CD14-positive monocyte (primary cell): ENCODE measurements around the gene RAMACL. TPM values are rescaled to one million over a fixed set of nuclear protein-coding genes. Genes with fewer than 3 reads are reported as not detected.

Source experiments
- DNase-seq, 3 donors: peaks; one replicate each; pipeline ENCODE4 v3.0.0-alpha.2; 2011 to 2022
- H2AFZ ChIP-seq: 2 replicates; pipeline ENCODE4 v1.6.0; 2012; ENCODE audit warnings: mild to moderate bottlenecking, low read depth, low read length, inconsistent platforms; ENCODE audit not compliant: insufficient read depth, poor library complexity, severe bottlenecking
- H3K27ac ChIP-seq, 2 donors: 1 replicate in 1 of 2; 2 replicates in 1 of 2; pipeline ENCODE4 v1.5.1; 2012 to 2013; ENCODE audit warnings: low read length in 2 of 2, control low read depth in 1 of 2, inconsistent platforms in 1 of 2, low read depth in 1 of 2, mild to moderate bottlenecking in 1 of 2
- H3K27me3 ChIP-seq, 2 donors: one replicate each; pipeline versions ENCODE4 v1.6.0 to v1.6.1; 2011 to 2013; ENCODE audit warnings: low read length in 2 of 2; ENCODE audit not compliant: control insufficient read depth in 2 of 2, insufficient read depth in 2 of 2
- H3K36me3 ChIP-seq, 2 donors: replicated peaks in 1 of 2; 1 replicate in 1 of 2; 2 replicates in 1 of 2; pipeline versions ENCODE4 v1.5.1 to v1.6.1; 2012 to 2013; ENCODE audit warnings: low read length in 2 of 2, control low read depth in 1 of 2, inconsistent platforms in 1 of 2, mild to moderate bottlenecking in 1 of 2; ENCODE audit not compliant: insufficient read depth in 2 of 2, control insufficient read depth in 1 of 2
- H3K4me1 ChIP-seq, 2 donors: 1 replicate in 1 of 2; 2 replicates in 1 of 2; pipeline versions ENCODE4 v1.5.1 to v1.6.1; 2012 to 2013; ENCODE audit warnings: low read length in 2 of 2, control low read depth in 1 of 2, inconsistent platforms in 1 of 2, mild to moderate bottlenecking in 1 of 2, moderate library complexity in 1 of 2; ENCODE audit not compliant: insufficient read depth in 2 of 2, control insufficient read depth in 1 of 2
- H3K4me2 ChIP-seq: replicated peaks from 2 replicates; pipeline ENCODE3; 2012; ENCODE audit warnings: low read length, moderate library complexity, mild to moderate bottlenecking; ENCODE audit not compliant: poor library complexity, severe bottlenecking; ENCODE audit errors: extremely low read depth
- H3K4me3 ChIP-seq, 3 experiments: fragments of 200-600 bp in 1 of 3; sonication (generic) in 1 of 3; replicated peaks in 1 of 3; 1 replicate in 2 of 3; 2 replicates in 1 of 3; pipeline ENCODE4 v1.5.1; 2011 to 2013; ENCODE audit warnings: low read length in 3 of 3, mild to moderate bottlenecking in 3 of 3, control low read depth in 2 of 3, low read depth in 2 of 3, inconsistent platforms in 1 of 3, moderate library complexity in 1 of 3
- H3K79me2 ChIP-seq: 2 replicates; pipeline ENCODE4 v1.6.0; 2012; ENCODE audit warnings: mild to moderate bottlenecking, control low read depth, inconsistent platforms, low read length, moderate library complexity; ENCODE audit not compliant: insufficient read depth
- H3K9ac ChIP-seq: 2 replicates; pipeline ENCODE4 v1.6.0; 2017; ENCODE audit warnings: low read length, mild to moderate bottlenecking; ENCODE audit not compliant: insufficient read depth, poor library complexity, severe bottlenecking
- H3K9me3 ChIP-seq, 2 donors: replicated peaks in 1 of 2; 1 replicate in 1 of 2; 2 replicates in 1 of 2; pipeline versions ENCODE4 v1.5.1 to v1.6.1; 2012 to 2013; ENCODE audit warnings: low read length in 2 of 2, control low read depth in 1 of 2; ENCODE audit not compliant: control insufficient read depth in 1 of 2, insufficient read depth in 1 of 2
- H4K20me1 ChIP-seq: 2 replicates; pipeline ENCODE4 v1.6.0; 2012; ENCODE audit warnings: mild to moderate bottlenecking, low read length, control low read depth, moderate library complexity; ENCODE audit not compliant: insufficient read depth
- H3K27ac Mint-ChIP-seq, 7 donors: one replicate each; pipeline ENCODE4 v1.8.0; 2020; ENCODE audit warnings: mild to moderate bottlenecking in 7 of 7, mixed read lengths in 7 of 7, moderate library complexity in 6 of 7, inconsistent platforms in 2 of 7
- H3K27me3 Mint-ChIP-seq, 3 donors: one replicate each; pipeline ENCODE4 v1.8.0; 2021 to 2022; ENCODE audit warnings: low read depth in 3 of 3, mild to moderate bottlenecking in 3 of 3, mixed read lengths in 3 of 3, moderate library complexity in 3 of 3, inconsistent platforms in 1 of 3
- H3K36me3 Mint-ChIP-seq, 2 donors: one replicate each; pipeline ENCODE4 v1.8.0; 2020; ENCODE audit warnings: mixed read lengths in 2 of 2, inconsistent platforms in 1 of 2, mild to moderate bottlenecking in 1 of 2
- H3K4me1 Mint-ChIP-seq: one replicate; pipeline ENCODE4 v1.8.0; 2020; ENCODE audit warnings: mild to moderate bottlenecking, mixed read lengths
- H3K4me3 Mint-ChIP-seq, 2 donors: one replicate each; pipeline ENCODE4 v1.8.0; 2020; ENCODE audit warnings: mild to moderate bottlenecking in 2 of 2, mixed read lengths in 2 of 2, moderate library complexity in 1 of 2
- H3K9me3 Mint-ChIP-seq, 7 donors: one replicate each; pipeline ENCODE4 v1.8.0; 2020 to 2022; ENCODE audit warnings: mixed read lengths in 7 of 7, mild to moderate bottlenecking in 6 of 7, moderate library complexity in 6 of 7, inconsistent platforms in 2 of 7
- WGBS: methylation state at CpG from one replicate; pipeline ENCODE4 v1.1.5; 2013; ENCODE audit warnings: missing lambda C conversion rate; ENCODE audit not compliant: insufficient coverage; 5-methylcytosine and 5-hydroxymethylcytosine counted together
- intact Hi-C, 2 donors: fragments of 100-400 bp; cut with micrococcal nuclease; formaldehyde crosslinking; loops; one replicate each; pipeline versions ENCODE4 v1.15.0 to v1.15.1; 2023
- polyA plus RNA-seq, 3 donors: library from polyadenylated mRNA; depleted of rRNA in 1 of 3; unstranded in 2 of 3; stranded (reverse) in 1 of 3; fragments of 300-500 nt in 2 of 3; fragments of >200 nt in 1 of 3; fragmentation: Illumina TruSeq in 2 of 3; gene quantifications; 1 replicate in 2 of 3; 2 replicates in 1 of 3; pipeline ENCODE4 v1.2.3, GENCODE V29; 2012 to 2021
- TF ChIP-seq, protein P1 (sequence below): fragments of 200-600 bp; IDR thresholded peaks from one replicate; pipeline ENCODE4 v1.8.0; 2022; ENCODE audit warnings: antibody characterized with exemption, mild to moderate bottlenecking

Gene RAMACL
- polyA plus RNA-seq, 3 donors: 0.05 to 0.33 (median 0.11) TPM

DNA sequence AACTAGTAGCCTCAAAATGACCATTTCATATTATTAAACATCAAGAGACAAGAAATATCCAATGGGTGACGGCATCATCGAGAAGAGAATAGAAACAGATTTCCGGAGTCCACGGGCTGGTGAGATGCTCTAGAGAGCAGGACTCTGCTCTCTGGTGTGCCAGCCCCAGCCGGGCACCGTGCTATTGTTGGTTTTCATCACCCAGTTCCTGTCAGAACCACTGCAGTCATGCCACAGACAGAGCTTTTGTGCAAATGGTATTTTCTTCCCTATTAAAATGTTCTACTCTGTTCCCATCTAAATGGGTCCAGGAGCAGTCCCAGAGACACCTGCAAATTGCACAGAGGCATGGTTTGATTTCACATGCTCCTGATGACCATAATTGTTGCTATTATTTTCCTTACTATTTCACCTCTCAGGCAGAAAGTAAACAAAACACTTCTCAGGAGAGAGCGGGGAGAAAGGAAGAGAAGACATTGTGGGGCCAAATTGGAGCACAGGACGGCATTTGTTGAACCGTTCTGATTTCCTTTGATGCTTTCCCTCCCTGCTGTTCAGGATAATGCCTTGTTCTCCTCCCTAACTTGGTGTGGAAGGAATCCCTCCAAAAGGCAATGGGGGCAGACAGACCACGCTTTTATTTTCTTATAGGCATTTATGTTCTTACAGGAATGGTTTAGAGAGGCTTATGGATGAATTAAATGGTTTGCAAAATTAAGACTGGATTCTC is 11.4 kb upstream of the RAMACL start:
- Histone ChIP-seq H3K4me2 (no peak overlapping the region), H3K9ac (no peak overlapping the region), H3K4me3 (no peak overlapping the region), H4K20me1 (no peaks in the 10 kb centered on the region), H3K27ac (no peak overlapping the region), H3K27me3 (no peaks in the 10 kb centered on the region), H3K36me3 (no peaks in the 10 kb centered on the region), H3K4me1 (peaks cover 25 to 26% of the 10 kb centered on the region in 2 donors), H3K9me3 (no peaks in the 10 kb centered on the region), H3K79me2 (no peaks in the 10 kb centered on the region), H2AFZ (no peak overlapping the region)
- WGBS: 28% methylated on average over 6 of the region's 10 CpGs
- Mint-ChIP-seq H3K4me3 (peak overlapping the region in 1 of 2 donors; percentile 74), H3K27me3 (peaks cover 3 to 10% (median 3%) of the 10 kb centered on the region in 3 donors), H3K4me1 (peaks cover 28% of the 10 kb centered on the region), H3K36me3 (no peaks in the 10 kb centered on the region), H3K9me3 (no peaks in the 10 kb centered on the region), H3K27ac (peak overlapping the region in 2 of 7 donors; percentile 3 to 65)
- TF ChIP-seq, protein P1, sequence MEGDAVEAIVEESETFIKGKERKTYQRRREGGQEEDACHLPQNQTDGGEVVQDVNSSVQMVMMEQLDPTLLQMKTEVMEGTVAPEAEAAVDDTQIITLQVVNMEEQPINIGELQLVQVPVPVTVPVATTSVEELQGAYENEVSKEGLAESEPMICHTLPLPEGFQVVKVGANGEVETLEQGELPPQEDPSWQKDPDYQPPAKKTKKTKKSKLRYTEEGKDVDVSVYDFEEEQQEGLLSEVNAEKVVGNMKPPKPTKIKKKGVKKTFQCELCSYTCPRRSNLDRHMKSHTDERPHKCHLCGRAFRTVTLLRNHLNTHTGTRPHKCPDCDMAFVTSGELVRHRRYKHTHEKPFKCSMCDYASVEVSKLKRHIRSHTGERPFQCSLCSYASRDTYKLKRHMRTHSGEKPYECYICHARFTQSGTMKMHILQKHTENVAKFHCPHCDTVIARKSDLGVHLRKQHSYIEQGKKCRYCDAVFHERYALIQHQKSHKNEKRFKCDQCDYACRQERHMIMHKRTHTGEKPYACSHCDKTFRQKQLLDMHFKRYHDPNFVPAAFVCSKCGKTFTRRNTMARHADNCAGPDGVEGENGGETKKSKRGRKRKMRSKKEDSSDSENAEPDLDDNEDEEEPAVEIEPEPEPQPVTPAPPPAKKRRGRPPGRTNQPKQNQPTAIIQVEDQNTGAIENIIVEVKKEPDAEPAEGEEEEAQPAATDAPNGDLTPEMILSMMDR: no peak
- intact Hi-C loops: no loop called here
- DNase-seq: no peak

DNA sequence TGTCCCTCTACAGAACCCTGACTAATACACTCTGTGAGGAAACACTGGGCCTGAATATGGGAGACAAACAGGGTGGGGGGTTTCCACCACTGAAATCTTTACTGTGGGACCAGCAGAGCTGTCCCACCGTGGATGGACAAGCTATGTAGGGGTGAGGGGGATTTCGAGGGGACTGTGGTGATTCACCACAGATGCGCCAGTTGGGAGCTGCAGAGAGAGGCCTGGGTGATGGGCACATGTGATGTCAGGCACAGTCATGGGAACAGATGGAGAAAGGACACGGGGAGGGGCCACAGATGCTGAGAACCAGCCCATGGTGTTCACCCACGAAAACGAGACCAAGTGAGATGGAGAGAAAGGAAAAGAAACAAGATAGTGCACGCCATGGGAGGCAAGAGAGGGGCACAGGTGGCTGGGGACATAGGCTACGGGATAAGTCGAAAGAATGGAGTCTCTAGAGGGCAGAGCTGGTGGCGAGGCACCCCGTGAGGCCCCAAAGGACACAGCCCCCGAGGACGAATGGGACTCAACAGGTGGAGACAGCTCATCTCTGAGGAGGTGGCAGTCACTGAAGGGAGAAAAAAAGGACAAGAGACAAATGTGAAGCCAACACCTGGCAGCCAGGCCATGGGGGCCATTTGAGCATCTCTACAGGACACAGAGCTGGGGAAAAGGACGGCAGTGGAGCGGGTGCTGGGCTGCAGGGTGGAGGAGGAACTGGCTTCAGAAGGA is 10.5 kb upstream of the RAMACL start:
- H3K27ac Mint-ChIP-seq: peak overlapping the region in 1 of 7 donors; percentile 49
- Histone ChIP-seq H3K4me1 (peaks cover 25 to 26% of the 10 kb centered on the region in 2 donors), H3K9me3 (no peaks in the 10 kb centered on the region), H3K36me3 (no peaks in the 10 kb centered on the region), H3K4me3 (no peak overlapping the region), H3K27ac (no peak overlapping the region), H3K79me2 (no peaks in the 10 kb centered on the region), H2AFZ (no peak overlapping the region), H3K27me3 (no peaks in the 10 kb centered on the region), H3K4me2 (no peak overlapping the region), H3K9ac (no peak overlapping the region), H4K20me1 (no peaks in the 10 kb centered on the region)
- peak in 1 of 3 donors; percentile 65 for DNase-seq
- H3K4me1 Mint-ChIP-seq: peaks cover 28% of the 10 kb centered on the region
- WGBS: 93% methylated on average over 15 of the region's 15 CpGs
- intact Hi-C loops: no loop called here
- H3K27me3 Mint-ChIP-seq: peaks cover 3 to 10% (median 3%) of the 10 kb centered on the region in 3 donors
- no peaks in the 10 kb centered on the region for H3K9me3 Mint-ChIP-seq
- peak overlapping the region in 1 of 2 donors; percentile 47 for H3K4me3 Mint-ChIP-seq
- TF ChIP-seq, protein P1: no peak
- H3K36me3 Mint-ChIP-seq: no peaks in the 10 kb centered on the region
